Iris pigment epithelial cell (primary cell): ENCODE results near the gene SPRR2F.
"Not testable (repeated sequence)": the region's sequence is repeated elsewhere in the genome, so short reads cannot be mapped to it uniquely, and the experiment has no call there.

ENCODE experiments used
- DNase-seq: peaks from one replicate; pipeline ENCODE4 v3.0.0-alpha.2; 2011; ENCODE audit warnings: low read depth

The SPRR2F gene

GRCh38 chr1:153113416-153113815, at the start of gene SPRR2F:
SPRR2F (minus strand) TSS chr1:153113516; CDS start chr1:153112733, 783 bp downstream.
- DNase-seq = no peak

DNA sequence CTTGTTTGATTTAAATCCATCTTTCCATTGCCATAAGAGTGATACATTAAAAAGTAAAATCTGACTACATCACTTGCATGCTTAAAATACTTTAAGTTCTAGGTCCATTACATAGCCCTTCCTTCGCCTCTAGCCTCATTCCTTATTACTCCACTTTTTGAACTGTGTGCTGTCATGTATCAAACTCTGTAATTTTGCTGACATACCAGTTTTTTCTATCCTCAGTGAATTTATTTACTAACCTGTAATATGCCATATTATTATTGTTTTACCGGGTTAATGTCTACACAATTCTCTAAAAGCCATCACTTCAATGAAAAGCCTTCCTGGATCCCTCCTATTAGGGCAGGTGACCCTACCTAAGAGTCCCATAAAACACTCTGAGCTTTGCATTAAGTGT, 42.2 kb upstream of the SPRR2F start:
- no peak for DNase-seq

DNA sequence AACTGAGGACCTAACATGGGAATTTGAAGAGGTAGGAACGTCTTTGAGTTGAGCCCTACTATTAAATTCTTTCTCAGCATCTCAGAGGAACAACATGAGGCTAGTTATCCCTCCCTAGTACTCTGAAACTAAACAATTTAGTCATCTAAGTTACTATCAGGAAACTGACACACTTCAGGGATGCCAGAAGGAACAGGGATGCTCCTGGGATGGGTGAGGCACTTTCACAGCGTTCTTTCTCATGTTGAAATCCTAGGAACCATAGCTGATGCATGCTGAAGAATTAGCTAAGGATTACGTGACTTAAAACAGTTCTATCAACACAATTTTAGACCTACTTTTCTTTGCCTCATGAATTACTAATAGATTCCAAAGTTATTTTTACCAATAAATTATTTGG, 39.2 kb upstream of the SPRR2F start:
- DNase-seq = no peak

DNA sequence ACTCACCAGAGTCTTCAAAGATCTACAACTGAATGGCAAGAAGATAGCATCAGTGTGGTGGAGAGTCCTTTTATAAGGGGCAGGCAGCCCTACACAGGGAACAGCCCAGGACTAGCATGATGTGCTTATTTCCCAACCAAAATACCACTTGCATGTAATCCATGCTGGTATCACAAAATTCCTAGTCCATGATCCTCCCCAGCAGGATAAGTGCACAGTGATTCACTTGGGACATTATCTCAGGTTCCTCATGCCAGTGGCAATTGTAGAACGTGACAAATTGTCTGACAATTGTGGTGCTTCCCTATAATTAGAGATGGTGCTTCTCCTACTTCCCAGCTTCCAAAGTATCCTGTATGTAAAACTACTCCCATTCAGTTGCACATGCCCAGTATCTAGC, 37.5 kb upstream of the SPRR2F start, which contains the start of gene SPRR2G:
Gene SPRR2G, minus strand, starts transcription at position 45 of the 400 bp plus-strand sequence. CDS start 780 bp downstream, outside the sequence.
- DNase-seq = no peak

- no peak for DNase-seq
Observed at GRCh38 chr1:153141377-153141776, 28.1 kb upstream of the SPRR2F start.

GRCh38 chr1:153140484-153140883, 27.2 kb upstream of the SPRR2F start:
- no peak for DNase-seq

DNA sequence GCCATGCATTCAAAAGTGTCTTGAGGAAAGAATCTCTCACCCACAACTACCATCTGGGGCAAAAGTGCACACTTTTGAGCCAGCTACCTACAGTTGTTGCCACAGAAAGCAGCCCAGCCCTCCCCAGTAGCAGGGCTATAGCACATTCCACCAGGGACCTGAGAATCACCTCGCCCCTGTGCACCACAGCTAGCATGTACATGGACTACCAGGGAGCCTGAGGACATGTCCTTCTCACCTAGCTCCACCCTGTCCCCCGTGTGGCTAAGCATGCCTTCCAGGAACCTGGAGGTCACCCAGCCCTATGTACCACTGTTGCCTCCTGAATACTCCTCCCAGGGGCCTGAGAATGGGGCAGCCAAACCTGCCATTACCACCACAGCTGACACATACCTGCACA, 20.4 kb upstream of the SPRR2F start:
- DNase-seq = no peak

- no peak for DNase-seq
Observed at GRCh38 chr1:153133267-153133666, 20.0 kb upstream of the SPRR2F start.

- DNase-seq = not testable (repeated sequence)
Observed at GRCh38 chr1:153128688-153129087, 15.4 kb upstream of the SPRR2F start.

- DNase-seq = no peak
Observed at GRCh38 chr1:153127296-153127695, 14.0 kb upstream of the SPRR2F start.

DNA sequence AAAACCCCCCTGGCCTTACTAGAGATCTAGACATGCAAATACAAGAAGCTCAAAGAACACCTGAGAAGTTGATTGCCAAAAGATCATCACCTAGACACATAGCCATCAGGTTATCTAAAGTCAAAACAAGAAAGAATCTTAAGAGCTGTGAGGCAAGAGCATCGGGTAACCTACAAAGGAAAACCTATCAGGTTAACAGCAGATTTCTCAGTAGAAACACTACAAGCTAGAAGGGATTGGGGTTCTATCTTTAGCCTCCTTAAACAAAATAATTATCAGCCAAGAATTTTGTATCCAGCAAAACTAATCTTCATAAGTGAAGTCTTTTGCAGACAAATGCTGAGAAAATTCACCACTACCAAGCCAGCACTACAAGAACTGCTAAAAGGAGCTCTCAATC, 12.2 kb upstream of the SPRR2F start:
- DNase-seq = no peak

- not testable (repeated sequence) for DNase-seq
Observed at GRCh38 chr1:153123793-153124192, 10.5 kb upstream of the SPRR2F start.

DNA sequence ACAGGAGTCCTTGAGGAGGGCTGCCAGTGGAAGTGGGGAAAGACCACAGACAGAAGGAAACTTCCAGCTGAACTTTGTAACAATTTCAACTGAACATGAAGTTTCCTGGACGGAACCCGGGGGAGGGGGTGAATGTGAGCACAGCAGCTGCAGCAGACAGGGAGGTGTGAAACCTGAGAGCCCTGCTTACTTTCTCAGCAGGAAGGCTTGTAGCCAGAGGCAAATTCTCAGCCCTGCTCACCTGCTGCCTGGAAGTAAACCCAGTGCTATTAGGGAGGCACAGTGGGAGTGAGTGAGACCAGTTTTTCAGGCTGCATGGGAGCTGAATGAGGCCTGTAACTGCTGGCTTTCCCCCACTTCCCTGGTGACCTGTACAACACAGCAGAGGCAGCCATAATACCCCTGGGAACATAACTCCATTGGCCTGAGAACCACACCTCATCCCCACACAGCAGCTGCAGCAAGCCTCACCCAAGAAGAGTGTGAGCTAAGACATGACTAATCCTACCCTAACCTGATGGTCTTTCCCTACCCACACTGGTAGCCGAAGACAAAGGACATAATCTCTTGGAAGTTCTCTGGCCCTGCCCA, 9.6 kb upstream of the SPRR2F start:
- no peak for DNase-seq

DNA sequence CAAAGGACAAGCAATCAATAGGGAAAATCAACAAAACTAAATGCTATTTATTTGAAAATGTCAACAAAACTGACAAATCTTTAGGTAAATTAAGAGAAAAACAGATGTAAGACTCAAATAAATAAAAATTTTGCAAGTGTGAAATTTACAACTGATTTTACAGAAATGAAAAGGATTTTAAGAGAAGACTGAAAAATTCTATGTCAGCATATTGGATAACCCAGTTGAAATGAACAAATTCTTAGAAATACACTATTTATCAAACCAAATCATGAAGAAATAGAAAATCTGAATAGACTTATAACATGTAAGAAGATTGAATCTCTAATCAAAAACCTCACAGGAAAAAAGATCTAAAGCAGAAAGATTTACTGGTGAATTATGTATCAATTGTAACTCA, 7.6 kb upstream of the SPRR2F start:
- DNase-seq = no peak

GRCh38 chr1:153119491-153119971, 6.2 kb upstream of the SPRR2F start:
- no peak for DNase-seq

GRCh38 chr1:153115264-153115663, 1.9 kb upstream of the SPRR2F start:
- not testable (repeated sequence) for DNase-seq

- DNase-seq = not testable (repeated sequence)
Observed at GRCh38 chr1:153112454-153112853, 862 bp downstream of the SPRR2F start.

- no peak for DNase-seq
Observed at GRCh38 chr1:153100245-153100644, 13.1 kb downstream of the SPRR2F start.

DNA sequence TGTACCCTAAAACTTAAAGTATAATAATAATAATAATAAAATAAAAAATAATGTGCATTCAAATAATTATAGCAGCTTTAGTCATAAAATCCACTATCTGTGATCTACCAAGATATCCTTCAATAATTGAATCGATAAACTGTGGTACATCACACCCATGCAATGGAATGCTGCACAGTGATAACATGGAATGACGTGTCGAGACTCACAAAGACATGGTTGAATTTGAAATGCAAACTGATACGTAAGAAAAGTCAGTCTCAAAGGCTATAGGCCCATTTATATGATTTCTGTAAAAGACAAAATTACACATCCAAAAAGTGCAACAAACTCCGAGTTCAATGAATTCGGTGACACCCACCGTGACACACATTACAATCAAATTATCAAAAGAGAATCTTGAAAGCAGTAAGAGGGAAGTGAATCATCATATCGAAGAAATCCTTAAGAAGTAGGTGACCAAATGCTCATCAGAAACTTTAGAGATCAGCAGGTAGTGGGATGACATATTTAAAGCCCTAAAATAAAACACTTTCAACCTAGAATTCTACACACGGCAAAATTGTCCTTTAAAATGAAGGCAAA, 13.8 kb downstream of the SPRR2F start:
- DNase-seq = no peak

GRCh38 chr1:153095764-153096163, 17.6 kb downstream of the SPRR2F start:
- no peak for DNase-seq

GRCh38 chr1:153094426-153094825, 18.9 kb downstream of the SPRR2F start, which contains the start of gene SPRR2E:
SPRR2E (minus strand) TSS chr1:153094526; CDS start chr1:153093751, 775 bp downstream.
- DNase-seq = no peak

GRCh38 chr1:153087652-153088051, 25.7 kb downstream of the SPRR2F start:
- no peak for DNase-seq

DNA sequence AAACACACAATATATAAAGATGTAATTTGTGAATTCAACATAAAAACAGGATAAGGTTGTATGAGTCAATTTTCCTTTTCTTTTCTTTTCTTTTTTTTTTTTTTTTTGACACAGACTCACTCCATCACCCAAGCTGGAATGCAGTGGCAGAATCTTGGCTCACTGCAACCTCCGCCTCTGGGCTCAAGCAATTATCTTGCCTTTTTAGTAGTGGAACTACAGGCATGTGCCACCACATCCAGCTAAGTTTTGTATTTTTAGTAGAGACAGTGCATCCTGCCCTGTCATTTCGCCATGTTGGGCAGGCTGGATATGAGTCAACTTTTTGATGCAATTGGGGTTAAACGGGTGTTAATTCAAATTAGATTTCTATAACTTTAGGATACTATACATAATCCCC, 31.6 kb downstream of the SPRR2F start:
- DNase-seq = no peak
